Measurements from ENCODE around the gene FADS3.

The FADS3 gene

GRCh38 chr11:61840371-61840770, 51.0 kb downstream of the FADS3 start:
- peaks cover 82% of the 10 kb centered on the region for H3K36me3 ChIP-seq
- H3K27ac ChIP-seq, result no peak overlapping the region
- no peak overlapping the region for H3K4me3 ChIP-seq (ENCODE audit: low read depth, low read length)

DNA sequence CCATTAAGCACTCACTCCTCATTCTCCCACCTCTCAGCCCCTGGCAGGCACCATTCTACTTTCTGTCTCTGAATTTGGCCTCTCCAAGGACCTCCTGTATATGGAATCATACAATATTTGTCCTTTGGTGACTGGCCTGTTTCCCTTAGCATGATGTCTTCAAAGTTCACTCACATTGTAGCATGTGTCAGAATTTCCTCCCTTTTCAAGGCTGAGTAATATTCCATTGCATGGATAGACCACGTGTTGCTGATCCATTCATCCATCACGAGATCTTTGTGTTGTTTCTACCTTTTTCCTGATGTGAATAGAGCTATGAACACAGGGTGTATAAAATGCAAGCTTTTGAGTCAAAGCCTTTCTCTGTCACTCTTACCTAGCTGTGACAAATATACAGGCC, 51.6 kb downstream of the FADS3 start:
- no peaks in the 10 kb centered on the region for H3K9me3 ChIP-seq (ENCODE audit: severe bottlenecking)
- TF ChIP-seq, protein P1, sequence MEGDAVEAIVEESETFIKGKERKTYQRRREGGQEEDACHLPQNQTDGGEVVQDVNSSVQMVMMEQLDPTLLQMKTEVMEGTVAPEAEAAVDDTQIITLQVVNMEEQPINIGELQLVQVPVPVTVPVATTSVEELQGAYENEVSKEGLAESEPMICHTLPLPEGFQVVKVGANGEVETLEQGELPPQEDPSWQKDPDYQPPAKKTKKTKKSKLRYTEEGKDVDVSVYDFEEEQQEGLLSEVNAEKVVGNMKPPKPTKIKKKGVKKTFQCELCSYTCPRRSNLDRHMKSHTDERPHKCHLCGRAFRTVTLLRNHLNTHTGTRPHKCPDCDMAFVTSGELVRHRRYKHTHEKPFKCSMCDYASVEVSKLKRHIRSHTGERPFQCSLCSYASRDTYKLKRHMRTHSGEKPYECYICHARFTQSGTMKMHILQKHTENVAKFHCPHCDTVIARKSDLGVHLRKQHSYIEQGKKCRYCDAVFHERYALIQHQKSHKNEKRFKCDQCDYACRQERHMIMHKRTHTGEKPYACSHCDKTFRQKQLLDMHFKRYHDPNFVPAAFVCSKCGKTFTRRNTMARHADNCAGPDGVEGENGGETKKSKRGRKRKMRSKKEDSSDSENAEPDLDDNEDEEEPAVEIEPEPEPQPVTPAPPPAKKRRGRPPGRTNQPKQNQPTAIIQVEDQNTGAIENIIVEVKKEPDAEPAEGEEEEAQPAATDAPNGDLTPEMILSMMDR (IDR thresholded peaks at IDR 0.05; ENCODE audit: low read depth, low read length), result no peak
- no peak for DNase-seq
- H3K36me3 ChIP-seq, result peaks cover 78% of the 10 kb centered on the region
- no peak overlapping the region for H3K27ac ChIP-seq
- H3K4me3 ChIP-seq (ENCODE audit: low read depth, low read length), result no peak overlapping the region
- H3K27me3 ChIP-seq (ENCODE audit: insufficient read depth, low read depth, severe bottlenecking), result no peaks in the 10 kb centered on the region

More at GRCh38 chr11:61840371-61840770, 51.0 kb downstream of the FADS3 start:
- H3K27me3 ChIP-seq (ENCODE audit: insufficient read depth, low read depth, severe bottlenecking), result no peaks in the 10 kb centered on the region
- no peak for DNase-seq
- TF ChIP-seq, protein P1 (IDR thresholded peaks at IDR 0.05; ENCODE audit: low read depth, low read length), result no peak
- no peaks in the 10 kb centered on the region for H3K9me3 ChIP-seq (ENCODE audit: severe bottlenecking)

DNA sequence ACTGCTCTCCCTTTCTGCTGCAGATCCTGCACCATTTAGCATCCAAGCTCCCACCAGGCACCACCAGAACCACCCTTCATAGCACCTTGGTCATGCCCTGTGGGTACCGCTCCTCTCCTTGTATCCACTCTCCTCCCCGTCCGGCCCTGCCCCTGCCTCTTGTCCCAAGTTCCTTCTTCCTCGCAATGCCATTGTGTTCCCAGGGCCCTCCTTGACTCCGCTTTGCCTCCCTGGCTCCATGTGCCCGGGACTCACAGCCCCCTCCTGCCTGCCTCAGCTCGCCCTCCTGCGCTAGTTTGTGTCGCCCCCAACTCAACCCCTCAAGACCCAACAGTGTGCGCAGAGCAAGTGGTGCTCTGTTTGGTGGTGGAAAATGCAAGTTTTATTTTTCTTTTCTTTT, 52.4 kb downstream of the FADS3 start:
- H3K9me3 ChIP-seq (ENCODE audit: severe bottlenecking), result no peaks in the 10 kb centered on the region
- DNase-seq, result no peak
- TF ChIP-seq, protein P1 (IDR thresholded peaks at IDR 0.05; ENCODE audit: low read depth, low read length), result no peak
- H3K4me3 ChIP-seq (ENCODE audit: low read depth, low read length), result no peak overlapping the region
- H3K27me3 ChIP-seq (ENCODE audit: insufficient read depth, low read depth, severe bottlenecking), result no peaks in the 10 kb centered on the region
- H3K27ac ChIP-seq, result no peak overlapping the region
- H3K36me3 ChIP-seq, result peaks cover 72% of the 10 kb centered on the region

GRCh38 chr11:61838501-61838900, 52.8 kb downstream of the FADS3 start:
- Histone ChIP-seq H3K27ac (no peak overlapping the region), H3K4me3 (ENCODE audit: low read depth, low read length) (no peak overlapping the region), H3K9me3 (ENCODE audit: severe bottlenecking) (no peaks in the 10 kb centered on the region), H3K36me3 (peaks cover 71% of the 10 kb centered on the region), H3K27me3 (ENCODE audit: insufficient read depth, low read depth, severe bottlenecking) (no peaks in the 10 kb centered on the region)
- no peak for DNase-seq
- TF ChIP-seq, protein P1 (IDR thresholded peaks at IDR 0.05; ENCODE audit: low read depth, low read length), result no peak

GRCh38 chr11:61837411-61838005, 53.8 kb downstream of the FADS3 start:
- H3K27ac ChIP-seq, result no peak overlapping the region; the same call in 1 of the 2 replicates

More at GRCh38 chr11:61837411-61838005, 53.8 kb downstream of the FADS3 start:
- TF ChIP-seq, protein P1 (IDR thresholded peaks at IDR 0.05; ENCODE audit: low read depth, low read length), result no peak
- H3K27me3 ChIP-seq (ENCODE audit: insufficient read depth, low read depth, severe bottlenecking), result no peaks in the 10 kb centered on the region
- H3K4me3 ChIP-seq (ENCODE audit: low read depth, low read length), result no peak overlapping the region
- DNase-seq, result no peak
- peaks cover 69% of the 10 kb centered on the region for H3K36me3 ChIP-seq
- no peaks in the 10 kb centered on the region for H3K9me3 ChIP-seq (ENCODE audit: severe bottlenecking)

All from WERI-Rb-1 (cell line).